SIG-M5 (cell line): Measurements from ENCODE around the gene AK1.

ENCODE experiments used
- DNase-seq: peaks from one replicate; lab custom pipeline; 2025; lab: John Stamatoyannopoulos, UW

The AK1 gene

GRCh38 chr9:127908660-127908926 lies 31.1 kb upstream of the AK1 start:
- no peak for DNase-seq

GRCh38 chr9:127907867-127908659 lies 30.6 kb upstream of the AK1 start:
- no peak for DNase-seq

GRCh38 chr9:127905788-127906191 lies 28.3 kb upstream of the AK1 start:
- no peak for DNase-seq

- DNase-seq, result no peak
These were observed 27.7 kb upstream of the AK1 start for GRCh38 chr9:127905004-127905728.

GRCh38 chr9:127904561-127905003 lies 27.1 kb upstream of the AK1 start:
- no peak for DNase-seq

GRCh38 chr9:127903557-127904475 lies 26.3 kb upstream of the AK1 start:
- DNase-seq, result no peak

GRCh38 chr9:127899128-127899943 lies 21.9 kb upstream of the AK1 start, which contains the start of gene ST6GALNAC6:
Gene ST6GALNAC6, minus strand, starts transcription at chr9:127899603. Its CDS starts 1,622 bp downstream, at chr9:127897981.
- DNase-seq, result no peak

- no peak for DNase-seq
These were observed 21.1 kb upstream of the AK1 start for GRCh38 chr9:127898433-127899127.

- DNase-seq, result no peak
These were observed 19.8 kb upstream of the AK1 start for GRCh38 chr9:127897193-127897692.

GRCh38 chr9:127896395-127897192 lies 19.1 kb upstream of the AK1 start:
- DNase-seq, result no peak

- no peak for DNase-seq
These were observed 18.3 kb upstream of the AK1 start for GRCh38 chr9:127895811-127896210.

GRCh38 chr9:127893392-127893791 lies 15.9 kb upstream of the AK1 start:
- no peak for DNase-seq

GRCh38 chr9:127892831-127893230 lies 15.4 kb upstream of the AK1 start:
- DNase-seq, result no peak

- DNase-seq, result no peak
These were observed 12.6 kb upstream of the AK1 start for GRCh38 chr9:127890053-127890452.

GRCh38 chr9:127887792-127888191 lies 10.3 kb upstream of the AK1 start:
- no peak for DNase-seq

GRCh38 chr9:127886401-127886972 lies 9.0 kb upstream of the AK1 start:
- DNase-seq, result no peak

GRCh38 chr9:127885508-127886281 lies 8.2 kb upstream of the AK1 start:
- no peak for DNase-seq

GRCh38 chr9:127884976-127885490 lies 7.6 kb upstream of the AK1 start:
- no peak for DNase-seq
